K562 (cell line): Measurements from ENCODE around the gene SERPINE1. TPM values are rescaled to one million over a fixed set of nuclear protein-coding genes. Genes with fewer than 3 reads are reported as not detected.

Experiments
- ESRRA ChIP-seq: fragments of 450-650 bp; IDR thresholded peaks from 2 replicates; pipeline ENCODE4 v1.6.1; 2014; ENCODE audit warnings: low read depth, mild to moderate bottlenecking, moderate library complexity, borderline replicate concordance
- HDAC8 ChIP-seq: fragments of 450-650 bp; IDR thresholded peaks from 2 replicates; pipeline ENCODE4 v1.6.1; 2016; ENCODE audit warnings: mild to moderate bottlenecking, missing genetic modification characterization, moderate library complexity, missing compliant biosample characterization
- ILF3 ChIP-seq: fragments of 450-650 bp; IDR thresholded peaks from 2 replicates; pipeline ENCODE4 v1.6.1; 2018; ENCODE audit warnings: antibody characterized with exemption, mild to moderate bottlenecking, moderate library complexity, borderline replicate concordance
- MYNN ChIP-seq, 2 experiments: sonication (generic); formaldehyde crosslinking in 1 of 2; IDR thresholded peaks; 2 replicates each; pipeline versions ENCODE4 v1.5.0 to v1.6.1; 2016 to 2020; ENCODE audit warnings: antibody characterized with exemption in 1 of 2, missing genetic modification reagents in 1 of 2
- RHOXF2B ChIP-seq: fragments of 250-450 bp; sonication (Bioruptor Pico); conservative IDR thresholded peaks from 2 replicates; pipeline ENCODE4 v1.5.1; 2021
- SFPQ ChIP-seq: fragments of 200-400 bp; formaldehyde crosslinking; IDR thresholded peaks from 2 replicates; pipeline ENCODE4 v1.6.1; 2017; ENCODE audit warnings: mild to moderate bottlenecking, low read depth, low read length, moderate library complexity
- SMAD3 ChIP-seq: fragments of 450-650 bp; formaldehyde crosslinking; conservative IDR thresholded peaks from 2 replicates; pipeline ENCODE4 v1.4.0; 2020; ENCODE audit warnings: mild to moderate bottlenecking
- SRSF9 ChIP-seq: fragments of 200-400 bp; formaldehyde crosslinking; IDR thresholded peaks from 2 replicates; pipeline ENCODE4 v1.6.1; 2017; ENCODE audit warnings: low read depth, low read length, borderline replicate concordance
- U2AF1 ChIP-seq: fragments of 200-400 bp; formaldehyde crosslinking; optimal IDR thresholded peaks from 2 replicates; pipeline ENCODE3; 2017; ENCODE audit warnings: mild to moderate bottlenecking, low read depth, low read length, moderate library complexity
- ZBTB11 ChIP-seq, 3 experiments: fragments of 200-800 bp in 1 of 3; fragments of 250-450 bp in 1 of 3; fragments of 450-650 bp in 1 of 3; sonication (Bioruptor Pico) in 1 of 3; sonication (Bioruptor generic) in 1 of 3; formaldehyde crosslinking in 1 of 3; IDR thresholded peaks; 2 replicates each; pipeline versions ENCODE4 v1.6.1 to v1.8.0; 2016 to 2022; ENCODE audit warnings: mild to moderate bottlenecking in 2 of 3, missing genetic modification characterization in 2 of 3, missing compliant biosample characterization in 1 of 3, moderate library complexity in 1 of 3
- ZBTB17 ChIP-seq: fragments of 450-650 bp; formaldehyde crosslinking; IDR thresholded peaks from 2 replicates; pipeline ENCODE4 v1.4.0; 2020; ENCODE audit warnings: mild to moderate bottlenecking
- ZBTB9 ChIP-seq: fragments of 450-650 bp; formaldehyde crosslinking; IDR thresholded peaks from 2 replicates; pipeline ENCODE4 v1.4.0; 2020; ENCODE audit warnings: mild to moderate bottlenecking, moderate library complexity
- ZMIZ1 ChIP-seq, 2 experiments: fragments of 150-350 bp in 1 of 2; IDR thresholded peaks; 2 replicates each; pipeline ENCODE4 v1.6.1; 2012 to 2016; ENCODE audit warnings: low read depth in 2 of 2, low read length in 2 of 2, mild to moderate bottlenecking in 1 of 2, moderate library complexity in 1 of 2
- ZNF695 ChIP-seq: fragments of 450-650 bp; formaldehyde crosslinking; IDR thresholded peaks from 2 replicates; pipeline ENCODE4 v1.4.0; 2020; ENCODE audit warnings: mild to moderate bottlenecking, moderate library complexity
- polyA plus RNA-seq, 8 experiments: library from polyadenylated mRNA; depleted of rRNA in 4 of 8; stranded (reverse) in 5 of 8; unstranded in 3 of 8; fragments of >200 nt; fragmentation: Nextera tagmentation in 2 of 8; fragmentation: Illumina TruSeq in 1 of 8; extraction: Ambion mirVana in 2 of 8; extraction: Trizol in 1 of 8; gene quantifications; 2 replicates each; pipeline versions ENCODE4 v1.2.1 to v1.2.3, GENCODE V29; 2011 to 2014; ENCODE audit warnings: inconsistent platforms in 1 of 8, missing spikeins in 1 of 8
- total RNA-seq, 7 experiments: library from RNA; depleted of rRNA in 6 of 7; stranded (reverse); fragments of >200 nt in 6 of 7; fragmentation: Illumina TruSeq in 2 of 7; extraction: Trizol in 2 of 7; gene quantifications; 2 replicates each; pipeline versions ENCODE4 v1.2.1 to v1.2.3, GENCODE V29; 2011 to 2021; ENCODE audit warnings: low replicate concordance in 1 of 7

Gene SERPINE1
- total and polyA plus RNA-seq, 9 of the 15 experiments (the other 6 are each of a cell fraction or from before 2014, with no cell fraction given), result 0.22 to 4.8 (median 0.91) TPM

GRCh38 chr7:101121991-101122932 is 4.6 kb upstream of the SERPINE1 start (continued):
- no peak; the same call in 1 of the 2 replicates for TF ChIP-seq SMAD3 (CRISPR knock-in tag)
- TF ChIP-seq ZBTB11 (CRISPR knock-in tag; IDR thresholded peaks at IDR 0.05), result 0 out of 6 replicates have a peak, but pooled peaks of 1 of the 3 experiments have one; percentile 29
- TF ChIP-seq RHOXF2B (CRISPR knock-in tag), result 0 out of 2 replicates have a peak, but pooled peaks have one; percentile 48
- no peak for TF ChIP-seq SFPQ
- no peak for TF ChIP-seq ZMIZ1 (IDR thresholded peaks at IDR 0.05; ENCODE audit: low read depth in 2 of 2, low read length in 2 of 2)
- no peak for TF ChIP-seq ILF3
- no peak for TF ChIP-seq SRSF9
- TF ChIP-seq ZBTB17 (CRISPR knock-in tag), result no peak
- TF ChIP-seq ZBTB9, result no peak
- TF ChIP-seq U2AF1, result no peak
- TF ChIP-seq ESRRA, result no peak
- TF ChIP-seq HDAC8 (tag), result no peak
- no peak for TF ChIP-seq MYNN (IDR thresholded peaks at IDR 0.05)
- no peak for TF ChIP-seq MYNN (CRISPR knock-in tag; IDR thresholded peaks at IDR 0.05)
- TF ChIP-seq ZNF695 (CRISPR knock-in tag), result no peak
